Stimulated activated CD8-positive, alpha-beta memory T cell treated with anti-CD3 and anti-CD28 coated beads, Interleukin-4, amount 100 ng/mL, for 4 hours (primary cell): ENCODE data around the gene CAMK2N1.
A peak's percentile ranks its signal among the peaks of the same experiment; 100 is the strongest.
"Not testable (repeated sequence)": the region's sequence is repeated elsewhere in the genome, so short reads cannot be mapped to it uniquely, and the experiment has no call there.

ENCODE experiments used
- DNase-seq, 2 donors: peaks; one replicate each; pipeline ENCODE4 v3.0.0-alpha.2; 2020; ENCODE audit warnings: low read depth in 2 of 2, low spot score in 1 of 2

Gene CAMK2N1

DNA sequence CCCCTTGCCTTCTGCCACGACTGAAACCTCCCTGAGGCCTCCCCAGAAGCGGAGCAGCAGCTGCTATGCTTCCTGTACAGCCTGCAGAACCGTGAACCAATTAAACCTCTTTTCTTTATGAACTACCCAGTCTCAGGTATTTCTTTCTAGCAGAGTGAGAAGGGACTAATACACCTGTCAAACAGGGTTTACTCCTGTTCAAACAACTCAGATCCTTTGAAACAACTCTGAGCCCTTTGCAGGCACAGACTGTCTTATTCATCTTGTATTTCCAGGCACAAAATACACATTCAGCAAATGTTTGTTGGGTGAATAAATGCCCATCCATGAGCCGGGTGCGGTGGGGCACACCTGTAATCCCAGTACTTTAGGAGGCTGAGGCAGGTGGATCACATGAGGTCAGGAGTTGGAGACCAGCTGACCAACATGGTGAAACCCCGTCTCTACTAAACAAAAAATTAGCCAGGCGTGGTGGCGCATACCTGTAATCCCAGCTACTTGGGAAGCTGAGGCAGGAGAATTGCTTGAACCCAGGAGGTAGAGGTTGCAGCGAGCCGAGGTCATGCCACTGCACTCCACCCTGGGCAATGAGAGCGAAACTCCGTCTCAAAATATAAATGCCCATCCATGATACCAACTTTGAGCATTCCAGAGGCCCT lies 10.8 kb upstream of the CAMK2N1 start:
- DNase-seq = not testable (repeated sequence)

DNA sequence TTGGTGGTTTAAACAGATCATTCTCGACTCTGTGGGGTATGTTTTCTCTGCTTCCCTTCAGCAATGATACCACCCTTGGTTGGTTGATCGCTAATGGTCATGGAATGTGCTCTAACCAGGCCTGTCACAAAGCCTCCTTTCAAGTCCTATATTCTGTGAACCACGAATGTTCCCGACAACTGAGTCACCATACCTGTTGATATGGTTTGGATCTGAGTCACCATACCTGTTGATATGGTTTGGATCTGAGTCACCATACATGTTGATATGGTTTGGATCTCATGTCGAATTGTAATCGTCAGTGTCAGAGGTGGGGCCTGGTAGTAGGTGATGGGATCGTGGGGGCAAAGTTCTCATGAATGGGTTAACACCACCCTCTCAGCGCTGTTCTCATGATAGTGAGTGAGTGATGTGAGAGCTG lies 10.2 kb upstream of the CAMK2N1 start:
- DNase-seq = no peak

DNA sequence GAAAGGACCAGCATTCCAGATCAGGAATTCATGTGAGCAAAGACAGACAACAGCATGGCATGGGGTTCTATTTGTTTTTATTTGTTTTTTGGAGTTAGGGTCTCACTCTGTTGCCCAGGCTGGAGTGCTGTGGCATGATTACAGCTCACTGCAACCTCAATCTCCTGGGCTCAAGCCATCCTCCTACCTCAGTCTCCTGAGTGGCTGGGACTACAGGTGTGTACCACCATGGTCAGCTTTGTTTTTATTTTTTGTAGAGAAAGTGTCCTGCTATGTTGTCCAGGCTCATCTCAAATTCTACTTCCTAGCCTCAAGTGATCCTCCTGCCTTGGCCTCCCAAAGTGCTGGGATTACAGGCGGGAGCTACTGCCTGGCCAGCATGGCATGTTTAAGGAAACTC lies 9.7 kb upstream of the CAMK2N1 start:
- no peak for DNase-seq

DNA sequence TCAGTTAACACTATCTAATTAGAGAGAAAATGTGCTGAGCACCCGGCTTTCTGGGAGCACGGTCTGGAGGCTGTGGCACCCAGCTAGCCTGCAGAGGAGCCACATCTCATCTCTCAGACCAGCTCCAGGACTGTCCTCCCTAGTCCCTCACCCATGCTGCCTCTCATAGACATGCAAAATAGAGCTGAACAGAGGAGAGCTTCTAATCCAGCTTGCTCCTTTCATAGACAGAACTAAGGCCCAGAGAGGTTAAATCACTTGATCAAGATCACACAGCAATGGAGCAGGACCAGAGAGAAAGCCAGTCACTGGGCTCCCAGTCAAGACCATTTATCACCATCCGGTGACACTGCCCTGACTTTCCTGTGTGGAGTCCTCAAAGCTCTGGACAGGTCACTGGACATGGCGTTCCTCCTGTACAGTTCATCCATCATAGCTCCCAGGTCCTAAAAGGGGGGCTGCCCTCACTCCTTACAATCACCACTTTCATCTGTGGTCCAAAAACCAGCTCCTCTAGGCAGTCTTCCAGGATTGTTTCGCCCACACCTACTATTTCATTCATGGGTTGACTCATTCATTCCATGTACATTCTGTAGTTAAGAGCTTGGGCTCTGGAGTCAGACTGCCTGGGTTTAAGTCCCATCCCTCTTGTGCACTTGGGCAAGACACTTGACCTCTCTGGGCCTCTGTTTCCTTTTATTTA lies 8.8 kb upstream of the CAMK2N1 start:
- DNase-seq = no peak

DNA sequence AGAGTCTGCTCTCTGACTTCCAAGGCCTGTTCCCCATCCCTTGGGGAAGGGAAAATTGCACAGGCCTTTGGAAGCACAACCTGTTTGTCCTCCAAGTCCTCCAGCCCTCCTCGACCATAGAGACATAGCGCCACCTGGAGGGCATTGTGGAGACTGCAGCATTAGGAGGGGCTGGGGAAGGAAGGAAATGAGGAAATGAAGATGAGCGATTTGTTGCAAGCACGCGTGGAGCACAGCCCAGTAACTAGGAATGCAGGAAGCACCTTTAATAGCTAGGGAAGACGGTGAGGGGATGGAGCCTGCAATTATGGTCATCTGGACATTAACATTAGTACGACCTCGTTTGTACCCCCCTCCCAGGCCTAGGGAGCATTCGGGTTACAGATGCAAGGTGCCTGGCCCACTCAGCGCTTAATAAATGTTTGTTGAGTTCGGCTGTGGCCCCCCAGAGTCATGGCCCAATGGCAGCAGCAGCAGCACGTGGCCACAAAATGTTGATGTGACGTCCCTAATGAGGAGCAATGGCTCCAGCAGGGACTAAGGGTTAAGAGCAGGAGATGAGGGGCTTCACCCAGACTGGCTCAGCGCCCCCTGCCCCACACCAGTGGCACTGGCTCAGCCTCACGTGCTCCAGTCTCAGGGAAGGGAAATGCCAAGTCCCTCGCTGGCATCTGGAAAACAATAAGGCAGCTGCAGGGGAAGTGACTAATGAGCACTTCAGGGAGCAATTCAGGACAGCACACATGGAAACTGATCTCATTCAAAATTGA lies 8.0 kb upstream of the CAMK2N1 start:
- peak; percentile 43 to 79 for DNase-seq

DNA sequence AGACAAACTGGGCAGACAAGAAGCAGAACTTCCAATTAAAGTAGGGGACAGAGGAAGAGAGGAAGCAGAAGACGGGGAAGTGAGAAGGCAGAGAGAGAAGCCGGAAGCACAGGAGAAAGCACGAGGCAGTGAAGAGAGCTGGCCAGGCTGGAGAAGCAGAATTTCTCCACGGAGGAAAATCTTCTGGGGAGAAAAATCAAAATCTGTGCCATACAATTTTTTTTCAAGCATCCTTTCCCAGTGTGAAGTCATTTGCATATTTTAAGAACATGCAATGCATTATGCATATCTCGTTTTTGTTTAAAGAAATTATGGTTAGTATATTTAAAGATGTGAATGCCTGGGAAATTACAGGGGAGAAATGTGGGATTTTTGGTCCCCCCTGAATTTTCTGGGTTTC lies 7.3 kb upstream of the CAMK2N1 start:
- DNase-seq = no peak

DNA sequence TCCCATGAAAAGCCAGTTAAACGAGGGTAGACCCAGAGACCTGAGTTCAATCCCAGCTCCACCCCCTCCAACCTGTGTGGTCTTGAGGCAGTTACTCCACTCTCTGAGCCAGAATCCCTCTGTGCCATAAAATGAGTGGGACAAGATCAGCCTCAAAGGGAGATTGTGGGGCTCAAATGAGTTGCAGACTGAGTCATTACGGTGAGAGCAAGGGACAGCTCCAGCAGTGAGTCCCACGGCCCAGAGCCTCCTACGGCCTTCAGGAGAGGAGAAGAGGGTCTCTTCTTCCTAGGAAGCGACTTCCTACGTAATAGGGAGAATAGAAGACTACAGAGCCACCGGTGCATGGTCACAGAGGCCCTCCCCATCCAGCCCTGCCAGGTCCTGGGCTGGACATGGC lies 6.7 kb upstream of the CAMK2N1 start:
- DNase-seq = no peak

DNA sequence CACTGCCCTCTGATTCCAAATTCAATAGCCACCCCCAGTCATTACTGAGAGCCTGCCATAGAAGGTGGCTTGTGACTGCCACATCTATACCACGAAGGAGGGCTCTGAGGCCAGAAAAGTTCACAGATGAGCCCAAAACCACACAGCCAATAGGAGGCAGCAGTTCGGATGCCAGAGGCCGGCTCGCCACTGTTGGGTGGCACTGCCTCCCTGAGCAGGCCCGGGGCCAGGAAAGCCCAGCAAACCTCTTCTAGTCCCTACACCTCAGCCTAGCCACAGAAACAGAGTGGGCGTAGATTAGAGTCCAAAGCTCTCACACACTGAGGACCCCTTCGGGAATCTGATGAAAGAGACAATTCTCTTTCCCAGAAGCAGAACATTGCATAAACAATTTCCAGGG lies 5.9 kb upstream of the CAMK2N1 start:
- DNase-seq = no peak

DNA sequence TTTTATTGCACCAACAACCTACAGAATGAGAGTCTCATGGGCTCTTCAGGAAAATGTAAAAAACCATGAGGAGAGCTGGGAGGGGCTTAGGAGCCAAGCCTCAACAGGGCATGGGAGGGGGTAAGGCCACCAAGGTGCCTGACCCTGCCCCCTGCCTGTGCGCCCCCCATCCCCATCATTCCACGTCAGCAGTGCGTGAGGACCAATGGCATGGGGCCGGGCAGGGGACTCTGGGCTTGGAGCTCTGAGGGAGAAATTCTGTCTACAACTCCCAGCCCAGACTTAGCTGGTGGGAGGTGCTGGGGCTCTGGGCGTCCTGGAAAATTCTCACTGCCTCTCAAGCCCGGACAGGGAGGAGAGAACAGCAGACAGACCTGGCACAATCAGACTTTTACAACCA lies 5.2 kb upstream of the CAMK2N1 start:
- DNase-seq = no peak

DNA sequence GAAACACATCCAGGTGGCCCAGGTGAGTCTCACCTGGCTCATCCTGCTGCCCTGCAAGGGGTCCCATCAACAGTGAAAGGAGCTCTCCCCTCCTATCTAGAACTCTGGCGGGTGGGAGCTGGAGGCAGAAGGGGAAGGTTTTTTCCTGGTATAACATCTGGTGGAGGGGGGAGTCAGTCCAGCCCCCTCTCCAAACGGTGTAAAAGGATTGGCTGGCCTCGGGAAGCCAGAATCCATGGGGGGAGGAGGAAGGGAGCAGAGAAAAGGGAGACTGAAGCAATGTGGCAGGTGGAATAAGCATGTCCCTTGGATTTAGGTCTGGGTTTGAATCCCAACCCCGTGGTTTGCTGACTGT lies 1.2 kb upstream of the CAMK2N1 start:
- DNase-seq = no peak

DNA sequence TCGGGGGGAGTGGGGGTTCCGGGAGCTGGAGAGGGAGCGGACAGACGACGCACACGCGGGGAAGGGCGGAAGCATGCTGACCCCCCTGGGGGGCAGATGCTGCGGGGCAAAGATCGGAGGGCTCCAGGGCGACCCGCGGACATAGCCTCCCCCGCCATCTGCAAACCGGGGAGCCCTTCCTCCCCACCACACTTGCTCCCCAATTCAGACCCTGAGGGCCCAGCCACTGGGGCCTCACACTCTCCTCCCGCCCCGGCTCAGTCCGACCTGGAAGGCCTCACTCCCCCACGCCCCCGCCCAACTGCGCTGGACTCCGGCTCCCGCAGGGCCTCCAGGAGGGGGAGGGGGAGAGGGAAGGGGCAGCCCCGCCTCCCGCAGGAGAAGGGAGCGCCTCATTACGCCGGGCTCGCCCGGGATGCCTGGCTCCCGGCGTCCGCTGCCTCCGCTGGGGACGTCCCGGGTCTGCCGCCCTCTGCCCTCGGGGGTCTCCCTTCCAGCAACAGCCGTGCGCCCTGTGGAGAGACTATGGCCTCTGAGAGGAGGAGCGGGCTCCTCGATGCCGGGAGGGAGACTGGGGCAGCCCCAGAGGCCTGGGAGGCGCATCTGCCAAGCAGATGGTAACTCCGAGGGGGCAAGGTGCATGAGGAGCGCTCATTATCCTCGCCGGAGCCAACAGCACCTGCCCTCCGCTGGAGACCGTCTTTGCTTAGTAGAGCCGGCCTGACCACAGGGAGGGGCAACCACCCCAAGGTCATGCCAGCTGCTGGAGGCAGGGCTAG lies 636 bp upstream of the CAMK2N1 start:
- no peak for DNase-seq

DNA sequence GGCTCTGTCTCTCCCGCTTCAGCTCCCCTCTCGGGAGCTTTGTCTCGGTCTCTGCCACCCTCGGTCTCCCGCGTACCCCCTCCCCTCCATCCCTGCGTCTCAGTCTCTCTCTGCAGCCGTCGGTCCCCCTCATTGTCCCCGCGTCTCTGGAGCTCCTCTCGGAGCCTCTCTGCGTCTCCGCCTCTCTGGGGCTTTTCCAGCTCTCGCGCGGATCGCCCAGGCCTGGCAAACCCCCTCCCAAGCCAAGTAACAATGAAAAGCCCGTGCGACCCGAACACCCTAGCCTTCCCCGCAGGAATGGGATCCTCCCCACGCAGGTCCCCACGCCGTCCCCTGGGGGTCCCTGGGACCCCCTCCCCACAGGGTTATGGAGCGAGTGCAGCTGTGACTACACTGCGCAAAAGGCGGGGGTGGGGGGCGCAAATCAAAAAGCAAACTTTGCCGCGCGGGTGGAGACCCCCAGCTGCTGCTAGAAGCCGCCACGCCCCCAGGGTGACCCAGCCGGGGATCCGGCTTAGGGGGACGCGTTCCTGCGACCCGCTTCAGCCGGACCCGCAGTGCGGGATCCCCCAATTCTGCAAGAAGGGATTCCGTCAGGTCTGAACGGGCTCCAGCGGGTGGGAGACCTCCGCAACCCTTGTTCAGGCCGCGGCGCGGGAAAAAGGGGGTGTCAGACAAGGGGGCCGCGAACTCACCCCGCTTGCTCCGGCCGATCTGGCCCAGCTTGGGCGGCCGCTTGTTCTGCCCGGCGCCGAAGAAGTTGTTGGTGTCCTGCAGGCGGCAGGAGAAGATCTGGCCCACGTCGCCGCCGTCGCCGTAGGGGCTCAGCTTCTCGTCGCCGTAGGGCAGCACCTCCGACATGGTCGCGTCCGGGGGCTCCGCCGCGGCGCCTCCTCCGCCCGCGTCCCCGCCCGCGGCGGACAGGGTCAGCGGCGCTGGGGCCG lies 1.2 kb downstream of the CAMK2N1 start:
- no peak for DNase-seq

DNA sequence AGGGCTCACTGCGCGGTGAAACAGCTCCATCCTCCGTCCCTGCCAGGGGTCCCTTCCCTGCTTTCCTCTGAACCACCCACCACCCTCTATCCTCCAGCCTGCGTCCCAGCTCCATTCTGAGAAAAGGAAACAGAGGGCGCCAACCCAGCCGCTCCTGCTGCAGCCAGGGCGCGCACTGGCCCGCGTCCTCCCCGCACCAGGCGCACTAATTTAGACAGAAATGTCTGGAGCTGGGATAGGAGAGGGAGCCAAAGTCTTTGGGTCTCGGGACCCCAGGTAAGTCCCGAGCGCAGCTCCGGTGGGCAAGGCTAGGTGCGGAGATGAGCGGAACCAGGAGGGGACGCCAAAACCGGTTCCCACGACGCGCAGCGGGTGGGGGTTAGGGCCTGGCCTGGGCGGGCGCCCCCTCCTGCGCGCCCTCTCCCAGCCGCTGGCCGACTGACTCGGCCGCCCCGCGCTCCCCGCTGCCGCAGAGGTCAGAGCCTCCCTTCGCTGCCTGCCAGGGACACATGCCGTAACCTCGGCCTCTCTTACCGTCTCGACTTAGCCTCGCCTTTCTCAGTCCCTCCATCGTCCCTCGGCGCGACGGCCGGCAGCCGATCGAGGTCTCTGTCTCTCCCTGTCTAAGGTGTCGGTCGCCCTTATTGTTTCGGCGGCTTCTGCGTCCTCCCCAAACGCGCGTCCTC lies 2.0 kb downstream of the CAMK2N1 start:
- DNase-seq = no peak

DNA sequence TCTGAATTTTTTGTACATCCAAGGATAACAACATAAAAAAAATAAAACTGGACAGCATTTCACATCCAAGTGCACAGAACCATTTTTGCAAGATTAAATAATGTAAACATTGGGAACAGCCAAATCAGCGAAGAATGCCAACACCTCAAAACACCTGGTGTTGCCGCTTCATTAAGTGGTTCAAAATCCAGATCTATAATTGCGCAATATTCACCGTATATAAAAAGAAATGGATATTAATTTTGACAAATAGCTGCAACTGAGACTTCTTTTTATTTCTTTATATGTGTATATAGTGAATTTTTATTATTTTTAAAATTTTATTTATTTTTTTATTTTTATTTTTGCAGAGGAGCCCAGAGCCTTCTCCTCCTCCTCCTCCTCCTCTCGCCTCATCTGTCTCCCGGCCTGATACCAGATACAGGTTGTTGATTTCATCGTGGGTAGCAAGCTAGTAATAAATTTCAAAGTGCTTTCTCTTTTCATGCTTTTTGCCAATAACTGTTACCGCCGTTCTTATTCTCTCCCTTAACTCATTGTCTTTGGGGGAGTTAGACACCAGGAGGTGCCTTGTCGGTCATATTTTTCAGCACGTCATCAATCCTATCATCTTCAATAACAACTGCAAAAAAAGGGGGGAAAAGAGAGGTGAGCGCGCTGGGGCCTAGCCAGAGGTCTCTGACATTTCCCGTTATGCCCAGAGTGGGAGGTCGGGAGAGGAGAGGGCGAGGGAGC lies 2.7 kb downstream of the CAMK2N1 start:
- no peak for DNase-seq

DNA sequence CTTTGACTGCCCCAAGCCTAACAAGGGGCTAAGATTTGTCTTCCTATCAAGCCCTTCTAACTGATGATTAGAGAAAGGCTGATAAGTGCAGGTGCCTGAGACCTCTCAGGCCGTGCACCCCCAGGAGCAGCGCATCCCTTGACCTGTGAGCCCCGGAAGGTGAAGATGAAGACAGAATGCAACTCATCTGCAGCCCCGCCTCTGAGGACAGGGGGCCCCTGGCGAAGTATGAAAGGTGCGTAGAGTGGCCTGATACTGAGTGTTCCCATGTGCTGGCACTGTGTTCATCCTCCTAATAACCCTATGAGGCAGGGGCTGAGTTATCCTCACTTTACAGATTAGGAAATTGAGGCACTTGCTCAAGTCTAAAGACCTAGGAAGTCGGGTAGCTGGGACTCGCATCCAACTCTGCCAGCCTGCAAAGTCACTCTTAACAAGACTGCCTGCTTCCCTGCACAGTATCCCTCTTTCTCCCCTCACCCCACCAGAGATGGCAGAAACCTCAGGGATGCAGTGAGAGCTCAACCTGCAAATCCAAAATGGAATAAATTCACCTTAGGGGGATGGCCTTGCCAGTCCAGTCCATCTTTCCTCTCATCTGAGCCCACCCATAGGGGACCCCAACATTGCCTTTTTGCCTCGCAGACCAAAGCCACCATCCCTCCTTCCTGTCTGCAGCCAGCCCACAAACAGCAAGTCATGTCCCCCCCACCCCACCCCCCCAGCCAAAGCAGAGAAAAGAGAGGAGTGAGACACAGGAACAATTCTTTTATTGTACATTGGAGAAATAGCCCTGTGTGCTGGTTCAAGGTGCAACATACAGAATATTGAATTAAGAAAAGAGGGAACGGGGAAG lies 4.1 kb downstream of the CAMK2N1 start:
- no peak for DNase-seq

DNA sequence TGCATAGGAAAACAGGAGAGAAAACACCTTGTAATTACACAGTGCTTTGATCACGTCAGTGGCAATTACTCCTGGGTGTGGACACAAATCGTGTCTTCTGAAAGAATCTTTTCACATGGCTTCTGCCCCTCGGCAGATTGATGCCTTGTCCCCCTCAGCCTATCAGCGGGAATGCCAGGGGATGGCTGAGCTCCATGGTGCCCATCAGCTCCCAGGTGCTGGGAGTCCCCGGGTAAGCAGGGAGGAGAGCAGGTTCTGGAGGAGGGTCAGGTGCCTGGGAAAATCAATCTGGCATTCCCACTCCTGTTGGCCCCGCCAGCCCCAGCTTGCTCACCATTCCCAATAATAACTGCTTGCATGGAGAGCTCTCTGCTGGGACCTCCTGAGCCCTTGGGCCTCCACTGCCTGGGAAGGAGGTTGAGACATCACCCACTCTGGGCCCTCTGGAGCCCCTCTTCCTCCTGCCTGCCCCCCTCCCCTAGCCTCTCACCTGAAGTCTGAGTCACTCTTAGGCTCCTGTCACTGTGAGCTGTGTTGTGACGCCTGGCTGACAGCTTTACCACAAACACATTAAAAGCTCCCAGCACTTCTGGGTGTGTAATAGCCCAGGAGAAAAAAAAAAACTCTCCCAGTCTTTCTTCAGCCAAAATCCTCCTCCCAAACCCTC lies 4.9 kb downstream of the CAMK2N1 start:
- DNase-seq = no peak

DNA sequence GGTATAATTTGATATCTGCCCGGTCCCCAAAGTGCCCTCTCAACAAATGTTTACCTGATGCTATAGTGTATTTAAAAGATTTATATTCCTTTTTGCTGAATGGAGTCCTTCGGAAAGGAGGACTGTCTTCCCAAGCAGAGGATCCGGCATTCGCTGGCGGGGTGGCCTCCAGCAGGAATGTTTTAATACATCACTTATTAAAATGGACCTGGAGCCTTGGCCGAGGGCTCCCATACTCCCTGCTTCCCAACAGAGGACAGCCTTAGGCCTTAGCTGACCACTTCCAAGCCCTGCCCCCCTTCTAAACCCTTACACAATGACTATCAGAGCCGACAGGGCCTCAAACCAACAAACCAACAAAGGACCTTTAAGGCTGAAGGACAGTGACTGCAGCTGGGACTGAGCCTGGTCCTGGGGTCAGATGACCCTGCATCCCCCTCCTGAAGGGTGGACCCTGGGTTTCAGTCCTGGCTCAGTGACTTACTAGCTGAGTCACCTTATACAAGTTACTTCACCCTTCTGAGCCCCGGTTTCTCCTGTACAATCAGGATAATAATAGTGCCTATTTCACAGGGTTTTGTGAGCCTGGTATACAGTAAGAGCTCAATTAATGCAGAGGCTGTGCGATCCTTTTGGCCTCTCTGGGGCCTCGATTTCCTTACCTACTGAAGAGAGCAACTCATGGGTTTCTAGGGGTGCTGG lies 5.6 kb downstream of the CAMK2N1 start:
- DNase-seq = no peak
